HG03565 (cell line): Measurements from ENCODE around the gene CACNA2D2.

Experiments used
- ATAC-seq: cut with Tn5 transposase; IDR thresholded peaks from one replicate; pipeline ENCODE4 v1.9.1; 2021; ENCODE audit warnings: mild to moderate bottlenecking, moderate library complexity; ENCODE audit not compliant: unreplicated experiment

The CACNA2D2 gene

GRCh38 chr3:50503504-50504342 lies at the start of gene CACNA2D2:
TSS of gene CACNA2D2 (minus strand) at chr3:50503634. CDS start at chr3:50503423, 211 bp downstream.
- ATAC-seq = no peak

GRCh38 chr3:50552598-50552997 lies 49.2 kb upstream of the CACNA2D2 start:
- no peak for ATAC-seq

DNA sequence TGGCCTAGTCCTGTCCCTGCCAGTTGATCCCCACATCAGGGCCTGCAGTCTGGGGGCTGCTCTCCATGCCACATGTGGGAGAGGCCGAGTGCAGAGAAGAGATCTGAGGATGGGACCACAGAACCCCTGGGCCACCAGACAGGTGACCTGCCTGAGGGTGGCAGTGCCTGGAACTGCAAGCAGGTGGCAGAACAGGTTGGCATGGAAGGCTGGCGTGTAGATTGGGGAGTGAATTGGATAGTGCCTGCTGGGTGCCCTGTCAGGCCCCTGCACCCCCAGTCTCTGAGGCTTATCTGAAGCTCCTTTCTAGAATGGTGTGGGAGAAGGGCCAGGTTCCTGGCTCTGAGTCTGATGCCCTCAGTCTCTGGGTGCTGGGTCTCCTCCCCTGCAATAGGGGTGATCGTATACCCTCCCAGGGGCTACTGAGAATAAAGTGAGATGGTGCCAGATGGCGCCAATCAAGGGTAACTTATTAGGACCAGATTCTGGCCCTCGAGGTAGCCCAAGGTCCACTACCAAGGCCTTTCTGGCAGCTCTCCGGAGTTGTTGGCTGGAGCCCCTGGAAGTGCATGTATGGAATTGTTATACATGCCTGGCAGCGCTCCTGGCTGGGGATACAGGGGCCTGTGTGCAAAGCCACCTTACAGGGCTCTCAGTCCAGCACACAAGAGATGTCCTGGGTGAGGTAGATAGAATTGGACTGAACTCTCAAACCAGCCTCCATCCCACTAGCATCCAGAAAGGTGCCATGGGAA lies 48.4 kb upstream of the CACNA2D2 start:
- ATAC-seq = no peak

DNA sequence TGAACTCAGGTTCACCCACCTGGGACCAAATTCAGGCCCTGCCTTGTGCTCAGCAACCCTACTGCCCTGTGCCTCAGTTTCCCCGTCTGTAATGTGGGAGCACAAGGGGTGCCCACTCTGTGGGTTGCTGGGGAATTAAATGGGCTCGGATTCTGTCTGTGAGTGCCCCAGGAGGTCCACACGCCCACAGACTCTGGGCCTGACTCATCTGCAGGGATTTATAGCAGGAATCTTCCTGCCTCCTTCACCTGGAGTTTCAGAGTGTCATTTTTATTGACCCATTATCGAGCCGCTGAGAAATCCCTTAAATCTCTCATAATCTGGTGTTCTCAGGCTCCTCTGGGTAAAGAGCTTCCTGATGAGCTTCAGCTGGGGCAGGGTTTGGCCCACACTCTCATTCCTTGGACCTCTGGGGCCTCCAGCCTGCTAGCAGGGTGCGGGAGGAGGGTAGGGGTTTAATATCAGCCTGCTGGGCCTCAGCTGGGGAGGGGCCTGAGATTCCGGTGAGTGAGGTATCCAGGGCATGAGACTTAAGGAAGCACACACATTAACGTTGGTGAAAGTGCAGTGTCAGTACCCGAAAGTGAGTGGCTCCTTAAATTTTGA lies 47.7 kb upstream of the CACNA2D2 start:
- ATAC-seq = no peak

GRCh38 chr3:50550079-50550736 lies 46.8 kb upstream of the CACNA2D2 start:
- ATAC-seq = no peak

DNA sequence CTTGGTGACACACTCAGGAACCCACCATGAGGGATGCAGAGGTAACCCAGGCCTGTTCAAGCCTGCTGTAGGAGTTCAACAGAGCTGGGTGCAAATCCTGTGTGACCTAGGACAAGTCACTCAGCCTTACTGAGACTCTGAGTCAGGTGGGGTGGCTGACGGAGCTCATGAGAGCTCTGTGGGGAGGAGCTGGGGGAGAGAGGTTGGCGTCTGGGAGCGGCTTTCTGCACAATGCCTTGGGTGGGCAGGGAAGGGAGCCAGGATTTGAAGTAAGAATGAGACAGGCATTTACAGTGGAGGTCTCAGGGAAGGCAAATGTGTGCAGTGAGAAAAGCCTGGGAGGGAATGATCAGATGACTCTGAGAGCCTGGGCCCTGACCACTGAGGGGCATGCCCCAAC lies 45.8 kb upstream of the CACNA2D2 start:
- ATAC-seq = no peak

- ATAC-seq = no peak
Measured at GRCh38 chr3:50545781-50546180, 42.3 kb upstream of the CACNA2D2 start.

GRCh38 chr3:50542177-50543034 lies 39.0 kb upstream of the CACNA2D2 start:
- ATAC-seq = no peak

GRCh38 chr3:50539356-50540286 lies 36.2 kb upstream of the CACNA2D2 start:
- no peak for ATAC-seq

- no peak for ATAC-seq
Measured at GRCh38 chr3:50537421-50538129, 34.1 kb upstream of the CACNA2D2 start.

DNA sequence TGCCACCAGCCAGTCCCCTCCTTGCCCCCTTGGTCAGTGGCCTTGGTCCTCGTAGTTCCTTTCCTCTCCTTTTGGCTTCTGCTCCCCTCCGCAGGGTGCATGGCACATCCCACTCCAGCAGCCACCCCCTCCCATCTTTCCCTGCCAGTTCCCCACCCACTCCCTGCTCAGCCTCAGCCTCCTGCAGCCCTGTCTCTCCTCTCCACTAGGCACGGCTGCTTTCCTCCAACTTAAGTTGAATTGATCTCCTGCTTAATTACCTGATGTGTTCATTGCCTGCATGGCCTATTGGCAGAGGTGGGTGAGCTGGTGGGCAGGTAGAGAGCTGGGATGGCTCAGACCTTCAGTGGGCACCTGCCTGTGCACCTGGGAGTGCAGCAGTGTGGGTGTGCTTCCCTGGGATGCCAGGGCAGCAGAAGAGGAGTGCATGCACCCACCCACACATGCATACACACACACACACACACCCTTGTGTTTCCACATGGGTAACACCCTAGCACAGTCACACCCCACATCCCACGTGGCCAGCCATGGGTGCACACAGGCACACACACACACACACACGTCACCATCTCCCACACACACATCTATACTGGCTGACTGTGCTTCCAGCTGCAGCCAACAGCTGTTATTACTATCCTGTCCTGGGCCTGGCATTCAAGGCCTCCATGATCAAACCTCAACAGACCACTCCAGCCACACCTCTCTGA lies 33.2 kb upstream of the CACNA2D2 start:
- no peak for ATAC-seq

DNA sequence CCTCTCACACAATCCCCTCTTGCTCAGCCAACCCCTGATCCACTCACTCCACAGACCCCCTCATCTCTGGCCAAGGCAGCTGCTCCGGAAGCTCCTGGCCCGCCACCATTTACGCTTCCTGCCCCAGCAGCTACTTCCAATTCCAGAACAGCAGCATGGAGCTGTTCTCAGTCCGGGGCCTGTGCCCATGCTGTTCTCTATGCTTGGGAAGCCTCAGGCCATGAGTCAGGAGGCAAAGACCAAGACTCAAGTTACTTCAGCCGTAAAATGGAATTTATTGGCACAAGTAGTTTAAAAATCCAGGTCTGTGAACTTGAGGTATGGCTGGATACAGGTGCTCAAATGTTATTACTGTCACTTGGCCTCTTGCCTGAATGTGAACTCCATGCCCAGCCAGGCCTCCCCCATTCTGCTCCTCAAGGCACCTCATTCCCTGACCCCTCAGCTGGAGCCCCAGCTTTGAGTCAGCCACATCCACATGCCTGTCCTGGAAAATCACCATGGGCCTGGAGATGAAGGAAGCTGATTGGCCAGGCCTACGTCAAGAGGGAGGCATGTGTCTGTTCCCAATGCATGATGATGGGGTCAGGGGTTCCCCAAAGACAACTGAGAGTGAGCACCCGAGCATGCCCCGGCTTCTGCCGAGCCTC lies 31.4 kb upstream of the CACNA2D2 start:
- no peak for ATAC-seq

DNA sequence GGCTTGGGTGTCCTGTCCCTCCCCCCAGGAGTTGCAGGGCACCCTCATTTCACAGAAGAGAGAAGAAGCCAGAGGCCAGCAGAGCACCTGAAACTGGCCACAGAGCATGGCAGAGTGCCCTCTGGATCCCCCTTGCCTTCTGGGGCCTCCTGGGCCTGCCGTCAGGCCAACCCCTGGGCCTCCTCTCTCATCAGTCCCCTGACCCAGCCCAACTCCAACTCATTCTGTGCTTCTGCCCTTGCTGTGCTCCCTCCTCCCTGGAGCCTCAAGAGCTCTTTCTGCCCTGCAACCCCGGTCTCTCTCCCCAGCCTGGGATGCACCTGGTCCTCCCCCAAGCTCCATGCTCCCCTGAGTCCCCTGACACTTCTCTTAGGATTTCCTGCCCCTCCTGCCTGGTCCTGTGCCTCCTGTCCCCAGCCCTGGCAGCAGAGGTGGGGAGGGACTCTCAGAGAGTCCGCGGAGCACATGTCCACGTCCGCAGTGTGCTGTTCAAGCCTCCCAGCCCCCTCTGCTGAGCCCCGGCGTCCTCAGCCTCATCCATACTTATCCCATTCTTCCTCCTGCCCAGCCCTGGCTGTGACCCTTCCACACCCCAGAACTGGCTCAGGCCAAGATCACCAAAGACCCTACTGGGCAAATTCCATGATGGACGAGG lies 30.5 kb upstream of the CACNA2D2 start:
- ATAC-seq = no peak

GRCh38 chr3:50533316-50533715 lies 29.9 kb upstream of the CACNA2D2 start:
- ATAC-seq = no peak

DNA sequence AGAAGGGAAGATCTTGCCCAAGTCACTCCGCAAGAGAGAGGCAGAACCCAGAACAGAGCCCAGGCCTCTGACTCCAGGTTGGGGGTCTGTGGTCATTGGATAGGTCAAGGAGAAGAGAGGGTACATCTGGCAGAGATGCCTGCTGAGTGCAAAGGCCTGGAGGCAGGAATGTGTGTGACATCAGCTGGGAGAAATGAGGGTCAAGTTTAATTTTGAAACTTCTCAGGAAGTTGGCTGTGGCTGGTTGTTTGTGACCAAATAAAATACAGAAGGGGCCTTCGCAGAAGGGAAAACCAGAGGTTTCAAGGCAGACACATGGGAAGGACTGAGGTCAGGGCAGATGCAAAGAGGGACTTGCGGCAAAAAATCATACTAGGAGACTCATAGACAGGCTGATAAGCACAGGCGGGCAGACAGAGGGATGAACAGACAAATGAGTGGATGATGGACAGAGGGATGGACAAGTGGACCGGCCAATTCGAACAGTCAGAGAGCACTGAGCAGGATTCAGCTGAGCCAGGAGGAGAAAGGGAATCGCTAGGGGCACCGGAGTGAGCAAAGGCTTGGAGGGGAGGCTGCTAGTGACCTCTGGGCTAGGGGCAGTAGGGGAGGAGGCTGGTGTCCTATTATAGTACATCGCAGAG lies 28.8 kb upstream of the CACNA2D2 start:
- ATAC-seq = no peak

DNA sequence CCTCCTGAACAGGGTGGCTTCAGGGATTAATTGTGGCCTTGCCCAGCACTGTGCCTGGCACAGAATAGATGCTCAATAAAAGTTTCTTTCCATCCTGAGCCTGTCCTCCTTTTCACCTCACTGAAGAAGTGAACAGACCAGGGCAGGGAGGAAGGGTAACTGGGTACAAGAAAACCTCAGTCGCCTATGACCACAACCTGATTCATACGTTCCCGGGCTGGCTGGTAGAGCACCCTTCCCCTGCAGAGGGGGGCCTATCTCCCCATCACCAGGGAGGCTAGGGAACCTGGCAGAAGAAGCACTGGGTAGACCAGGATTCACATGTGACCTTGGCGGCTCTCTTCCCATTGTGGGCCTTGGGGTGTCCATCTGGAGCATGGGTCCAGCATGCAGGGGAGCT lies 27.8 kb upstream of the CACNA2D2 start:
- no peak for ATAC-seq
